ENCODE results near the gene C9orf153. TPM values are rescaled to one million over a fixed set of nuclear protein-coding genes. Genes with fewer than 3 reads are reported as not detected.

Gene C9orf153
- total RNA-seq, 1 donor from 2014 or later, result 0.95 TPM

GRCh38 chr9:86181379-86182315 lies 77.8 kb downstream of the C9orf153 start:
- intact Hi-C loops (cut with DNase I), result no loop called here
- H3K27ac ChIP-seq, result no peak overlapping the region
- H3K4me1 ChIP-seq, result no peaks in the 10 kb centered on the region
- H3K4me3 ChIP-seq, result no peak overlapping the region
- ATAC-seq, result no peak
- TF ChIP-seq CTCF (IDR thresholded peaks at IDR 0.05), result no peak
- H3K36me3 ChIP-seq, result no peaks in the 10 kb centered on the region
- no peak for DNase-seq
- H3K9me3 ChIP-seq, result no peaks in the 10 kb centered on the region
- H3K27me3 ChIP-seq (ENCODE audit: low read depth), result no peaks in the 10 kb centered on the region

DNA sequence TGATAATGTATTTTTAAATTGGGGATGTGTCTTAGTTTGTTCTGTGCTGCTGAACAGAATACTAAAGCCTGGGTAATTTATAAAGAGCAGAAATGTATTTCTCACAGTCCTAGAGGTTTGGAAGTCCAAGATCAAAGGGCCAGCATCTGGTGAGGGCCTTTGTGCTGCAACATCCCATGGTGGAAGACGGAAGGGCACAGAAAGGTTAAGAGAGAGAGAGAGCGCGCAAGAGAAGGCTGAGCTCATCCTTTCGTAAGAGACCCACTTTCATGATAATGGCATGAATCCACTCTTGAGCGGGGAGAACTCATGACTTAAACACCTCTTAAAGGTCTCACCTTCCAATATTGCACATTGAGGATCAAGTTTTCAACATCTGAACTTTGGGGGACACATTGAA lies 81.0 kb downstream of the C9orf153 start:
- Histone ChIP-seq H3K4me3 (no peak overlapping the region), H3K36me3 (no peaks in the 10 kb centered on the region), H3K4me1 (no peaks in the 10 kb centered on the region), H3K27ac (no peak overlapping the region), H3K27me3 (ENCODE audit: low read depth) (no peaks in the 10 kb centered on the region), H3K9me3 (no peaks in the 10 kb centered on the region)
- ATAC-seq (no peak), DNase-seq (no peak)
- TF ChIP-seq CTCF (IDR thresholded peaks at IDR 0.05), result no peak
- intact Hi-C loops (cut with DNase I), result no loop called here

- no peaks in the 10 kb centered on the region for H3K27me3 ChIP-seq (ENCODE audit: low read depth)
- no peaks in the 10 kb centered on the region for H3K36me3 ChIP-seq
- H3K4me3 ChIP-seq, result no peak overlapping the region
- DNase-seq (no peak), ATAC-seq (no peak)
- H3K9me3 ChIP-seq, result no peaks in the 10 kb centered on the region
- no peak for TF ChIP-seq CTCF (IDR thresholded peaks at IDR 0.05)
- intact Hi-C loops (cut with DNase I), result no loop called here
- H3K27ac ChIP-seq, result no peak overlapping the region
- H3K4me1 ChIP-seq, result no peaks in the 10 kb centered on the region
Observed at GRCh38 chr9:86177995-86178394, 81.5 kb downstream of the C9orf153 start.

DNA sequence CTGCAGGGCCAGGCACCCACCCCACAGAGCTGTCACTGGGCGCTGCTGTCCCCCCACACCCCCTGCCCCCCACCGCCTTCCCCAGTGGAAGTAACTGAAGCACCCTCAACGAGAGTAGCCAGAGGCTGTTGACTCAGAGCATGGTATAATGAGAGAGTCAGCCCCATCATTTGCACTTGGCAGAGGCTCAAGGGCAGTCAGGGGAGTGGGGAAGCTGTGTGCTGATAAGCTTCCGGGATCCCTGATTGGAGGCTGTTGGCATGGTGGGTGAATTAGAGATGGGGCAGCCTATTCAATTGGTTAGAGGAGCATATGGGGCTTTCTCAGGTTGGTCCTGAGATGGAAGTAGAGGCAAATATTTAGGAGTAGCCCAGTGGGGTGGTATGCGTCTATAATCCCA lies 83.0 kb downstream of the C9orf153 start:
- DNase-seq (no peak), ATAC-seq (no peak)
- Histone ChIP-seq H3K4me3 (no peak overlapping the region), H3K27ac (no peak overlapping the region), H3K4me1 (no peaks in the 10 kb centered on the region), H3K9me3 (no peaks in the 10 kb centered on the region), H3K36me3 (no peaks in the 10 kb centered on the region), H3K27me3 (ENCODE audit: low read depth) (no peaks in the 10 kb centered on the region)
- intact Hi-C loops (cut with DNase I), result no loop called here
- TF ChIP-seq CTCF (IDR thresholded peaks at IDR 0.05), result no peak

- TF ChIP-seq CTCF (IDR thresholded peaks at IDR 0.05), result no peak
- no peak for DNase-seq
- intact Hi-C loops (cut with DNase I), result no loop called here
- Histone ChIP-seq H3K4me3 (no peak overlapping the region), H3K27me3 (ENCODE audit: low read depth) (no peaks in the 10 kb centered on the region), H3K4me1 (no peaks in the 10 kb centered on the region), H3K27ac (no peak overlapping the region), H3K36me3 (no peaks in the 10 kb centered on the region), H3K9me3 (no peaks in the 10 kb centered on the region)
- ATAC-seq, result no peak
Observed at GRCh38 chr9:86175743-86176456, 83.6 kb downstream of the C9orf153 start.

All from lower lobe of right lung (tissue), 2 donors.